GM19043 (cell line): ENCODE results near the gene DDX17.

Experiments
- ATAC-seq: cut with Tn5 transposase; IDR thresholded peaks from one replicate; pipeline ENCODE4 v1.9.1; 2021; ENCODE audit warnings: low read depth; ENCODE audit not compliant: unreplicated experiment

DDX17 gene

GRCh38 chr22:38467904-38468442 lies 38.1 kb downstream of the DDX17 start, which contains the start of gene KDELR3:
TSS of gene KDELR3 (plus strand) at chr22:38468096. CDS start at chr22:38468234, 138 bp downstream.
- ATAC-seq = no peak

GRCh38 chr22:38467438-38467903 lies 38.6 kb downstream of the DDX17 start:
- no peak for ATAC-seq

- ATAC-seq = no peak
Observed at GRCh38 chr22:38465673-38466490, 40.2 kb downstream of the DDX17 start.

GRCh38 chr22:38464992-38465672 lies 41.0 kb downstream of the DDX17 start:
- ATAC-seq = no peak

- no peak for ATAC-seq
Observed at GRCh38 chr22:38462960-38463784, 42.9 kb downstream of the DDX17 start.

GRCh38 chr22:38461414-38462081 lies 44.6 kb downstream of the DDX17 start:
- no peak for ATAC-seq

- ATAC-seq = no peak
Observed at GRCh38 chr22:38461057-38461413, 45.1 kb downstream of the DDX17 start.

GRCh38 chr22:38460426-38460840 lies 45.7 kb downstream of the DDX17 start:
- no peak for ATAC-seq

GRCh38 chr22:38456841-38457699 lies 49.0 kb downstream of the DDX17 start:
- ATAC-seq = no peak

GRCh38 chr22:38456272-38456835 lies 49.8 kb downstream of the DDX17 start:
- ATAC-seq = no peak

- no peak for ATAC-seq
Observed at GRCh38 chr22:38455530-38456271, 50.4 kb downstream of the DDX17 start.

- ATAC-seq = no peak
Observed at GRCh38 chr22:38455076-38455529, 51.0 kb downstream of the DDX17 start, which contains the start of gene KCNJ4. TSS of gene KCNJ4 (minus strand) at chr22:38455199. CDS start at chr22:38428132, 27,067 bp downstream.

- no peak for ATAC-seq
Observed at GRCh38 chr22:38454353-38455075, 51.6 kb downstream of the DDX17 start.

- ATAC-seq = no peak
Observed at GRCh38 chr22:38453996-38454352, 52.1 kb downstream of the DDX17 start.

- no peak for ATAC-seq
Observed at GRCh38 chr22:38453066-38453672, 52.9 kb downstream of the DDX17 start.

GRCh38 chr22:38452373-38453065 lies 53.6 kb downstream of the DDX17 start:
- ATAC-seq = no peak
